ENCODE measurements around the gene SNRPD2.
"Not testable (repeated sequence)": the region's sequence is repeated elsewhere in the genome, so short reads cannot be mapped to it uniquely, and the experiment has no call there.

Gene SNRPD2

GRCh38 chr19:45691516-45692186 is at the start of gene SNRPD2:
TSS of gene SNRPD2 (minus strand) at chr19:45691953. CDS start at chr19:45691888, 65 bp downstream.
- Mint-ChIP-seq H3K4me3 (peak within 1 kb of the TSS; percentile 86 to 95), H3K4me1 (peaks cover 19 to 32% of the 10 kb centered on the region in 2 donors), H3K36me3 (peaks cover 31 to 52% of the 10 kb centered on the region in 2 donors), H3K27me3 (no peaks in the 10 kb centered on the region), H3K27ac (peak within 1 kb of the TSS; percentile 98), H3K9me3 (no peaks in the 10 kb centered on the region)
- ATAC-seq (replicated peaks) (peak; percentile 45 to 56), DNase-seq (peak; percentile 93)

DNA sequence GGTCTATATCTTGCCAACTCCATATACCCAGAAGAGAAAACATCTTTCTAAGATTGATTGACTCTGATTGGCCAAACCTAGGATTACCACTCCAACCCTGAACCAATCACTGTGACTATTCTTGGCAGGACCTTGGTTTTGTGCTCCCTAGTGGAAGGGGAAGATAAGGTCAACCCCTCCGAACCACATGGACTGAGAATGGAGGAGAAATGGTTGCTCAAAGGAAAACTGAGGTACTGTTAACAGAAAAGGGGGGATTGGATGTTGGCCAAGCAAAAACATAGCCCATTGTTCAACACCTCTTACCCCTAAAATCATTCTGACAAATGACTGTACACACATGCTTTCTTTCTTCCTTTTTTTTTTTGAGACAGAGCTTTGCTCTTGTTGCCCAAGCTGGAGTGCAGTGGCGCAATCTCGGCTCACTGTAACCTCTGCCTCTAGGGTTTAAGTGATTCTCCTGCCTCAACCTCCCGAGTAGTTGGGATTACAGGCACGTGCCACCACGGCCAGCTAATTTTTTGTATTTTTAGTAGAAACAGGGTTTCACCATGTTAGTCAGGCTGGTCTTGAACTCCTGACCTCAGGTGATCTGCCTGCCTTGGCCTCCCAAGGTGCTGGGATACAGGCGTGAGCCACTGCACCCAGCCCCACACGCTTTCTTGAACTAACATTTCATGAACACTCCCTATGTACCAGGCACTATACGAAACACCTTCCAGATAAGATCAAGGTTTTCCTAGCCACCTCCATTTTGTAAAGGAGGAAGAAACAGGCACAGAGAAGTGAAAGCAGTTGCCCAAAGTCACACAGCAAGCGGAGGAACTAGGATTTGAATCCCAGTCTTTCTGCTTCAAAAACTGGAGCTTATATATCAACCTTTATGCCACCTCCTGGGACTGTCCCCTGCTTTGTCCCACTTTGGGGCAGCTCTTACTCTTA is 48.0 kb upstream of the SNRPD2 start:
- no peak for ATAC-seq (replicated peaks)
- no peak overlapping the region for H3K27ac Mint-ChIP-seq
- H3K4me1 Mint-ChIP-seq: no peaks in the 10 kb centered on the region
- H3K36me3 Mint-ChIP-seq: no peaks in the 10 kb centered on the region
- no peak overlapping the region for H3K4me3 Mint-ChIP-seq
- no peaks in the 10 kb centered on the region for H3K9me3 Mint-ChIP-seq
- H3K27me3 Mint-ChIP-seq: peaks cover 16 to 18% of the 10 kb centered on the region in 2 donors
- DNase-seq: no peak

DNA sequence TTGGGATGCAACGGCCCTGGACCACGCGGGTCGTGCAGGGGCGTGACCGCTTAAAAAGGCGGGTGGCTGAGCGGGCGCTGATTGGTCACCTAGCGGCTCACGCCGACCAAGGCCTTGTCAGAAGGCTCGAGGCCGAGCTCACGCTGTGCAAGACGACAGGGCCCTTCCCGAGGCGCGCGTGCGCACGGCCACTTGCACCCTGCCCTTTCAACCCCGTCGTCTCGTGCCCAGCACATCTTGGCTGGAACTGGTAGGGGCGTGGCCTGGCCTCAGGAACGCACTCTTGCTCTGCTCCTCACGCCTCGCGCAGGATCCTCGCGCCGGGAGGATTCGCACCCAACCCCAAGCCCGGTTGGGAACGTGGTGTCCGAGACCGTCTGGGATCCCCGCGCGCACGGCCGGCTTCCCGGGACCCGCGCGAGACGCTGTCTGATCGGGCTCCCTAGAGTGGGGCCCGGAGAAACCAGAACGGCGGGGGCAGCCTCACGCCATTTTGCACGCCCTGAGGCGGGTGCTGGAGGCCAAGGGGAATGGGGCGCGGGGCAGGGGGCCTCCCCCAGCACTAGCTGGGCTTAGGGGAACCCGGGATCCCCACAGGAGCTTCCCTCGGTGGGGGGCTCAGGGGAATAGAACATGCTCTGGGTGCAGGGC is 41.5 kb upstream of the SNRPD2 start, which contains the start of gene MEIOSIN:
MEIOSIN (plus strand) TSS at position 280 of the 651 bp plus-strand sequence. CDS start 1,938 bp downstream, outside the sequence.
- peaks cover 4 to 5% of the 10 kb centered on the region in 2 donors for H3K27me3 Mint-ChIP-seq
- no peak within 1 kb of the TSS for H3K4me3 Mint-ChIP-seq
- ATAC-seq (replicated peaks) (no peak), DNase-seq (no peak)
- H3K4me1 Mint-ChIP-seq: peaks cover 13 to 25% of the 10 kb centered on the region in 2 donors
- no peaks in the 10 kb centered on the region for H3K9me3 Mint-ChIP-seq
- H3K36me3 Mint-ChIP-seq: peaks cover 2 to 3% of the 10 kb centered on the region in 2 donors
- no peak within 1 kb of the TSS for H3K27ac Mint-ChIP-seq

DNA sequence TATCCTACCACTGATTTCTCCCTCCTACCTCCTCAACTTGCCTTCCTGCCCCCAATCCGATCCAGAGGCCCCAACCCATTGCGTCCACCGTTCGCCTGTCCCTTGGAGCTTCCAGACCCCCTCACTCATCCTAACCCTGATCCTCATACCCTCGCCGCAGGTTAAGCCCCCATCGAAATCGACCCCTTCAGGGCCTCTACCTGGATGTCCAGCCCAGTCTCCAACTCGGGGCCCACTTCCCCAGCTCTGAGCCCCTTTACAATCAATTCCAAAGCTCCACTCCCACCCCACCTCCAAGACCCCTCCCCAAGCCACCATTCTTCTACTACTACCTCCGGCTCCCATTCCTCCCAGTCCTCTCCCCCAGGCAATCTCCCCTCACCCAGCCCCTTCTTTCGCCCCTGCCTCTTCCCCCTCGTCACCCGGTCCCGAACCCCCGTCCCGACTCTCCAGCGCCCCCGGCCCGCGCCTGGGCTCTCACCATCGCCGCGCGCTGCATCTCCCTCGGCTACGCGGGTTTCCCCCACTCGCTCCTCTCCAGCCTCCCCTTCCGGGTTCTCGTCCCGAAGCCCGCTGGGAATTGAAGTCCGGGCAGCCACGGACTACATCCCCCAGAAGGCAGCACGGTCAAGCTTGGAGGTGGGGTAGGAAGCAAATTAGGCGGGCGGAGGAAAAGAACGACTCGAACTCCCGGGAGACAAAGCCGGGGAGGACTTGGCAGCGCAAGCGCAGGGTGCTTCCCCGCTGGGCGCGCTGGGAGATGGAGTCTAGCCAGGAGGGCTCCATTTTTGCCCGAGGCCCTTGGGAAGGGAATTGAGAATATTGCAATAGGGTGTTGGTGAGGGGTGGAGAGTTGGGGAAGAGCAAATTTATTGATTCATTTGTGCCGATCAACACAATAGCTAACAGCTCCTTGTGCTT is 38.9 kb upstream of the SNRPD2 start, which contains the start of gene FBXO46:
FBXO46 (minus strand) TSS at position 529 of the 921 bp plus-strand sequence. CDS start 17,401 bp downstream, outside the sequence.
- DNase-seq: peak; percentile 97
- Mint-ChIP-seq H3K27me3 (no peaks in the 10 kb centered on the region), H3K27ac (peak within 1 kb of the TSS; percentile 94), H3K4me1 (peaks cover 22 to 50% of the 10 kb centered on the region in 2 donors), H3K9me3 (no peaks in the 10 kb centered on the region), H3K36me3 (peaks cover 9 to 12% of the 10 kb centered on the region in 2 donors), H3K4me3 (peak within 1 kb of the TSS; percentile 91 to 96)
- peak; percentile 98 to 99 for ATAC-seq (replicated peaks)

DNA sequence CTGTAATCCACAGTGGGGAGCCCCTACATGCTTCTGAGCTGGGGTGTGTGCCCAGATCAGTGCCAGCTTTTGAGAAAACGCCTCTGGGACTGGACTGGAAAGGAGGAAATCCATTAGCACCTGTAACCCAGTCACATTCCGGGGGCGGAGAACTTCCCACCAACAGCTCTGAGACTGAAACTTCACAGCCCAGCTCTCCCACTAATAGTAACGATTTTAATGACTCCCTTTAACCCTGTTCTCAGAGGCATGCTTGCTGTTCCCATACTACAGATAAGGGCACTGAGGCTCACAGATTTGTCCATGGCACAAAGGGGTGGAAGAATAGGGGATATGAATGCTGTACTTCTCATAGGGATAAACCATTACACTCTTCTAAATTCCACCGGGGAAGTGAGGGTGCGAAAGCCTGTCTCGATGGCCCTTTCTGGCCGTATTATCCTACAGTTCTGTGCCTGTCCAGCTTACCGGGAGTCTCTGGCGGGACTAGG is 38.1 kb upstream of the SNRPD2 start:
- no peak for DNase-seq

DNA sequence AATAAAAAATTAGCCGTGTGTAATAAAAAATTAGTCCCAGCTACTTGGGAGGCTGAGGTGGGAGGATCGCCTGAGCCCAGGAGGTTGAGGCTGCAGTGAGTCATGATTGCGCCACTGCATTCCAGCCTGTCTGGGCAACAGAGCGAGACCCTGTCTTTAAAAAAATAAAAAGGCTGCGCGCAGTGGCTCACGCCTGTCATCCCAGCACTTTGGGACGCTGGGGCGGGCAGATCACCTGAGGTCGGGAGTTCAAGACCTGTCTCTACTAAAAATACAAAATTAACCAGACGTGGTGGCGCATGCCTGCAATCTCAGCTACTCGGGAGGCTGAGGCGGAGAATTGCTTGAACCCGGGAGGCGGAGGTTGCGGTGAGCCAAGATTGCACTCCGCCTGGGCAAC is 36.9 kb upstream of the SNRPD2 start:
- peaks cover 24 to 51% of the 10 kb centered on the region in 2 donors for H3K4me1 Mint-ChIP-seq
- not testable (repeated sequence) for ATAC-seq (replicated peaks); DNase-seq; H3K27me3 Mint-ChIP-seq; H3K9me3 Mint-ChIP-seq; H3K27ac Mint-ChIP-seq
- H3K36me3 Mint-ChIP-seq: peaks cover 13 to 14% of the 10 kb centered on the region in 2 donors
- peak overlapping the region in 1 of 2 donors; percentile 25 for H3K4me3 Mint-ChIP-seq

More for the DNA sequence above, 38.1 kb upstream of the SNRPD2 start:
- Mint-ChIP-seq H3K27ac (peak overlapping the region; percentile 94), H3K4me3 (peak overlapping the region; percentile 91 to 96), H3K36me3 (peaks cover 9 to 12% of the 10 kb centered on the region in 2 donors), H3K27me3 (no peaks in the 10 kb centered on the region), H3K9me3 (no peaks in the 10 kb centered on the region), H3K4me1 (peaks cover 22 to 51% of the 10 kb centered on the region in 2 donors)
- no peak for ATAC-seq (replicated peaks)

GRCh38 chr19:45720065-45720464 is 28.3 kb upstream of the SNRPD2 start:
- DNase-seq; ATAC-seq (replicated peaks); H3K27me3 Mint-ChIP-seq; H3K9me3 Mint-ChIP-seq; H3K4me3 Mint-ChIP-seq; H3K27ac Mint-ChIP-seq: not testable (repeated sequence)
- peaks cover 24 to 32% of the 10 kb centered on the region in 2 donors for H3K4me1 Mint-ChIP-seq
- peaks cover 33 to 35% of the 10 kb centered on the region in 2 donors for H3K36me3 Mint-ChIP-seq

DNA sequence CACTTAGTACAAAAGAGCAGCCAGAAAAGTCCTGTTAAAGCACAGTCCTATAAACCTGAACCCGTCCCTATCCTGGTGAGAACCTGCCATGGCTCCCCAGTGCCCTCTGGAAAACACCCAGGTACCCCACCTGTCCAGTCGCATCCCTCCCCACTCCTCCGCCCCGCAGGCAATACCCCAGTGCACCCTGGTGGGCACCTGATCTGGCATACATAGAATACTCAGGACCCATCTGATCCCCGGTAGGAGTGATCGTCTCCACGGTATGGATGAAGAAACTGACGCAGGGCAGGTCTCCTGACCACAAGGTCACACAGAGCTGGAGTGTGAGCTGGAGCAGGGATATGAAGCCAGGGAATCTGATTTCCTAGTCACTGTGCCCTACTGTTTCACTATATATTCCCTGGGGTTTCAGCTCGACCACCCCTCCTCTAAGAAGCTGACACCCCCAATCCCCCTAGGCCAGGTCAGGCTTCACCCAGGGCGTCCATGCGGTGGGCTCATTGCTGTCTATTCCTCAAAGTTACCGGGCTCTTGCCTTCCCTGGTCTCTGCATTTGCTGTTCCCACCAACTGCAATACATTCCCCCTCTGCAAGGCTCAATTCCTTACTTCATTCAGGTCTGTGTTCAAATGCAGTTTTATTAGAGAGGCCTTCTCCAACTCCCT is 26.4 kb upstream of the SNRPD2 start:
- H3K36me3 Mint-ChIP-seq: peaks cover 29 to 30% of the 10 kb centered on the region in 2 donors
- no peaks in the 10 kb centered on the region for H3K9me3 Mint-ChIP-seq
- ATAC-seq (replicated peaks) (no peak), DNase-seq (no peak)
- no peaks in the 10 kb centered on the region for H3K27me3 Mint-ChIP-seq
- H3K4me1 Mint-ChIP-seq: peaks cover 24 to 41% of the 10 kb centered on the region in 2 donors
- H3K27ac Mint-ChIP-seq: peak overlapping the region; percentile 99
- H3K4me3 Mint-ChIP-seq: peak overlapping the region; percentile 95 to 98

GRCh38 chr19:45717131-45717982 is 25.6 kb upstream of the SNRPD2 start:
- ATAC-seq (replicated peaks) (peak; percentile 97 to 98), DNase-seq (peak; percentile 99)
- Mint-ChIP-seq H3K27me3 (no peaks in the 10 kb centered on the region), H3K36me3 (peaks cover 30 to 32% of the 10 kb centered on the region in 2 donors), H3K9me3 (no peaks in the 10 kb centered on the region), H3K4me3 (peak overlapping the region; percentile 95 to 98), H3K4me1 (peaks cover 24 to 41% of the 10 kb centered on the region in 2 donors), H3K27ac (peak overlapping the region; percentile 99)

DNA sequence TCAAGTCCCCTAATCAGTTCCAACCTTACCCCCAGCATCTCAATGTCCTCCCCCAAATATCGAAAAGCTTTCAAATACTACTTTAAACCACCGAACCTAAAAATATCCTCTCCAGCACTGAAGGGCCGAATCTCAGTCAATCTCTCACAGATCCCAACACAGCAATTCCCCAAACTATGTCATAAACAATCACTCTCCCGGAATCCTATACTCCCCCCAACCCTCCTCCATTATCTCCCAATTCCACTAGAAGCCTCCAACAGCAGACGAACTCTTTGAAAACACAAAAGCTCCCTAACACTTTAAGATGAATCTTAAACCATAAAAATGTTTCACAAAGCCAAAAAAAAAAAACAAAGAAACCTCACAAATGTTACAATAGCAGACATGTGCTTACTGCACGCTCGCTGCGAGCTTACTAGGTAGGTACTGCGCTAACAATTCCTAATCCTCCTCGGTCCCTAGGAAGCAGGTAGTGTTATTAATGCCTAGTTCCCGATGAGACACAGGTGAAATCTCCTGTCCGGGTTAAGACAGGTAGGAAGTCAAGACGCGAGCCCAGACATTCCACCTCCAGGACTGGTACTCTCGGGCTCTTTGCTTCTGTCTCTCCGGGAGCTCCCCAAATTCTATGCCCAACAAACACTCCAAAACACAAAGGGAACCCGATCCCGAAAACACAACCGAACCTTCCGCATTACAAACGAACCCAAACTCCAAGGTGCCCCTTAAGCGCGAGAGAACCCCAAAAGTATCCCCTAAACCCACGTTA is 24.8 kb upstream of the SNRPD2 start:
- peak in 1 of 2 donors; percentile 5 for ATAC-seq (replicated peaks)
- DNase-seq: no peak
- H3K4me1 Mint-ChIP-seq: peaks cover 22 to 41% of the 10 kb centered on the region in 2 donors
- peak overlapping the region; percentile 95 to 98 for H3K4me3 Mint-ChIP-seq
- no peaks in the 10 kb centered on the region for H3K9me3 Mint-ChIP-seq
- H3K27me3 Mint-ChIP-seq: no peaks in the 10 kb centered on the region
- peak overlapping the region; percentile 99 for H3K27ac Mint-ChIP-seq
- H3K36me3 Mint-ChIP-seq: peaks cover 29 to 32% of the 10 kb centered on the region in 2 donors

DNA sequence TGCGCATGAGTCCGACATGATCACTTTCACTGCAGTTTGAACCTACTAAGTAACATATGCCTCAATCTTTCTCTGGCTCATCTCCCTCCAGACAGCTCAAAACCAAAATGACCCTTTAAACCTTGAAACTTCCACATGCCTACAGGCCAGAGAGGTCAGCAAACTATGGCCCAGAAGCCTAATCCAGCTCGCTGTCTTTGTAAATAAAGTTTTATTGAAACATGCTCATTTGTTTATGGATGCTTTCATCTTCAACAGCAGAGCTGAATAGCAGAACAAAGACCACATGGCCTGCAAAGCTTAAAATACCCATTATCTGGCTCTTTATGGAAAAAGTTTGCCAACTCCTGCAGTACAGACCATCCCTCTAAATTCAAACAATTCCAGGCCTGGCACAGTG is 23.4 kb upstream of the SNRPD2 start:
- Mint-ChIP-seq H3K9me3 (no peaks in the 10 kb centered on the region), H3K4me3 (no peak overlapping the region), H3K36me3 (peaks cover 32 to 34% of the 10 kb centered on the region in 2 donors), H3K27me3 (no peaks in the 10 kb centered on the region), H3K27ac (no peak overlapping the region), H3K4me1 (peaks cover 26 to 51% of the 10 kb centered on the region in 2 donors)
- no peak for DNase-seq
- no peak for ATAC-seq (replicated peaks)
